Stimulated activated CD4-positive, alpha-beta T cell treated with anti-CD3 and anti-CD28 coated beads, Interleukin-1b, Interleukin-23, amount 100 ng/mL, for 4 hours (primary cell): Measurements from ENCODE around the gene RPAP2.
"Not testable (repeated sequence)": the region's sequence is repeated elsewhere in the genome, so short reads cannot be mapped to it uniquely, and the experiment has no call there.

Source experiments
- DNase-seq, 2 donors: peaks; one replicate each; pipeline ENCODE4 v3.0.0-alpha.2; 2020; ENCODE audit warnings: low read depth in 2 of 2

The RPAP2 gene

DNA sequence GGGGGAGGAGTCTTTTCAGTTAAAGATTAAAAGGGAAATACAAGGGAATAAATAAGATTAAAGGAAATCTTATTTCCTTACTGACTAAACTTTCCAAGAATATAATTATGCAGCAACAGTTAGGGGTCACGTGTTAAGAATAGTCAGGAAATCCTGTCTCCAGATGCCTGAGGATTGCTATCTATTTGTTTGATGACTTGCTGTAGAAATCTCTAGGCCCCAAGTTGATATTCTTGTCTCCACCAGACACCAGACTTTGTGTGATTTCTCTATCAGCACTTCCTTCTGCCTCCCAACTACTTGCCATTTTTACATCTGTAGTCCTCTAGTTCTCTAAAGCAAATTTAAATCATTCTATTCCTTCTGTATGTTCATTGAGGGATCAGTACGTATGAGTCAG is 77.5 kb downstream of the RPAP2 start:
- no peak for DNase-seq

DNA sequence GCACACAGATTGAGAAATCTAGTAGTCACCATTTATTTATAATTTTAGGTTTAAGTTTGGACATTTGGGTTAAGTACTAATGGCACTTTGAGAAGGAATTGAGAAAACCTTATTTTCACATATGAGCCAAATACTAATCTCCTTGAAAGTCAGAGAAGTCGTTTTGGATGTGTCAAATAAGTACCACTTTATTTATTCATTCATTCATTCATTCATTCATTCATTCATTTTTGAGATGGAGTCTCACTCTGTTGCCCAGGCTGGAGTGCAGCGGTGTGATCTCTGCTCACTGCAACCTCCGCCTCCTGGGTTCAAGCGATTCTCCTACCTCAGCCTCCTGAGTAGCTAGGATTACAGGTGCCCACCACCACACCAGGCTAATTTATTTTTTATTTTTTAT is 79.1 kb downstream of the RPAP2 start:
- DNase-seq: not testable (repeated sequence)

DNA sequence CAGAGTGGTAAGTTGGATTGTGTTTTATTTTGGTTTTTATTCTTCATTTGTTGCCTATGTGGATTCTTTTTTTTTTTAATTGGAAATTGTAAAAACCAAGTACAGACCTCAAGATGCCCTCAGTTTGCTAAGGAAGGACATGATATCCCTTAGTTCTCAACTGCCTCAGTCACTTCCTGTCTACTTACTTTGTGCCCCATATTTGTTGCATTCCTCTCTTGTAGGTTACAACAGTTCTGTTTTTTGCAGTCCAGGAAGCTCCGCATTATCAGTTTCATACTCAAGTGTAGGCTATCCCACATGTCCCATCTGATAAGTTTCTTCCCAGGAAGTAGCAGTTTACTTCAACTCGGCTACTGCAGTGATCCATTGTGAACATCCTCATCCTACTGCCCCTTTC is 82.0 kb downstream of the RPAP2 start:
- no peak for DNase-seq

DNA sequence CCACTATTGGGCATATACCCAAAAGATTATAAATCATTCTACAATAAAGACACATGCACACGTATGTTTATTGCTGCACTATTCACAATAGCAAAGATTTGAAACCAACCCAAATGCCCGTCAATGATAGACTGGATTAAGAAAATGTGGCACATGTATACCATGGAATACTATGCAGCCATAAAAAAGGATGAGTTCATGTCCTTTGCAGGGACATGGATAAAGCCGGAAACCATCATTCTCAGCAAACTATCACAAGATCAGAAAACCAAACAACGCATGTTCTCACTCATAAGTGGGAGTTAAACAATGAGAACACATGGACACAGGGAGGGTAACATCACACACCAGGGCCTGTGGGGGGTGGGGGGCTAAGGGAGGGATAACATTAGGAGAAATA is 95.1 kb downstream of the RPAP2 start:
- not testable (repeated sequence) for DNase-seq

DNA sequence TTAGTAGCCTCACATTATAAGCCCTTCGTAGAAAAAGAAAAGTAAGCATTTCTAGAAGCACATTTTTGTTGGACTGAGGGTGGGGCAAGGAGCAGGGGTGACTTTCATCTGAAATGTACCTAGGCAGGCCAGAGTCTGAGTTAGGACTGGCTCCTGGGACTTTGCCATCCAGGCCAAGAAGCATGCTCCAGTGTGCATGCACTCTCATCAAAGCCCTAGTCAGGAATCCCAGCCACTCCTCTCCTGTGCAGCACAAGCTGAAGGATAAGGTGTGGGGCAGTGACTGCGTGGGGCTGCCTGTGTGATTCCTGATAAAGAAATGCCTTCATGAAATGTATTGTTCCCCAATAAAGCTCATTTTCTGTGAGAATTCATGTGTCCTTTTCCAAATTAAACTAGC is 99.7 kb downstream of the RPAP2 start:
- DNase-seq: no peak

DNA sequence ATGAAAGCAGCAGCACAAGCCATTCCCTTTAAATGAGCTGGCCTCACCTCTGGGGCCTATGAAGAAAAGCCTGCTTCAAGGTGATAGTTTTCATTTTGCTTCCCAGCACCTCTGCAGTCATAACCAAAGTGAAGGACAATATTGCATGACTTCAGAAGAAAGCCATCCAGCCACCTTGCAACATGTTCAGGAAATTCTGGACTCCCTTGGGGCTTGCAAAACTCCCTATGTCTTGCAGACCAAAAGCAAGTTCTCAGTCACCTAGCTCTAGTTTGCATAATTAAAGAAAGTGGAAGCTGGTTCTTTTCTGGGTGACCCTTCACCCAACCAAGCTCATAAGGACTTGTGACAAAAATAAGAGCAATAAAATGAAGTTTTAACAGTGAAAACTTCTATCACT is 100.2 kb downstream of the RPAP2 start:
- DNase-seq: no peak

DNA sequence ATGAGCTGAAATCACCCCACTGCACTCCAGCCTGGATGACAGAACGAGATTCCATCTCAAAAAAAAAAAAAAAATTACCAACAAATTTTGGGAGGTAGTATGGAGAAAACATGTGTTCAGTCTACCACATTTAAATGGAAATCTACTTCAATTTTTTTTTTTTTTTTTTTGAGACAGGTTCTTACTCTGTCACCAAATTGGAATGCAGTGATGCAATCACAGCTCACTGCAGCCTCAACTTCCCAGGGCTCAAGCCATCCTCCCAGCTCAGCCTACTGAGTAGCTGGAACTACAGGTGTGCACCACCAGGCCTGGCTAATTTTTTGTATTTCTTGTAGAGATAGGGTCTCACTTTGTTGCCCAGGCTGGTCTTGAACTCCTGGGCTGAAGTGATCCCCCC is 105.8 kb downstream of the RPAP2 start:
- DNase-seq: no peak

DNA sequence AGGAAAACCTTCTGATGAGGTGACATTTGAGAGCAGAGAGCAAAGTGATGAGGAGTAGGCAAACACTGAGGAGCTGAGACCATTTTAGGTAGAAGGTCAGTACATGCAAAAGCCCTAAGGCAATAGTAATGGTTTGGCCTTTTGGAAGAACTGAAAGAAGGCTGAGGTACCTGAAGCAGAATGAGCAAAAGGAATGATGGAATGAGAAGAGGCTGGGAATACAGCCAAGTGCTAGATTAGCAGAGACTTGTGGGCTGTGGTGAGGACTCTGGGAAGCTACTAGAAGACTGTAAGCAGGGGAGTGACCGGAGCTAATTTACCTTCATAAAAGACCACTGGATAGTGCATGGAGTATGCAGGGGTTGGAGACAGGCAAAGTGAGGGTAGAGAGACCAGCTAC is 110.0 kb downstream of the RPAP2 start:
- no peak for DNase-seq

DNA sequence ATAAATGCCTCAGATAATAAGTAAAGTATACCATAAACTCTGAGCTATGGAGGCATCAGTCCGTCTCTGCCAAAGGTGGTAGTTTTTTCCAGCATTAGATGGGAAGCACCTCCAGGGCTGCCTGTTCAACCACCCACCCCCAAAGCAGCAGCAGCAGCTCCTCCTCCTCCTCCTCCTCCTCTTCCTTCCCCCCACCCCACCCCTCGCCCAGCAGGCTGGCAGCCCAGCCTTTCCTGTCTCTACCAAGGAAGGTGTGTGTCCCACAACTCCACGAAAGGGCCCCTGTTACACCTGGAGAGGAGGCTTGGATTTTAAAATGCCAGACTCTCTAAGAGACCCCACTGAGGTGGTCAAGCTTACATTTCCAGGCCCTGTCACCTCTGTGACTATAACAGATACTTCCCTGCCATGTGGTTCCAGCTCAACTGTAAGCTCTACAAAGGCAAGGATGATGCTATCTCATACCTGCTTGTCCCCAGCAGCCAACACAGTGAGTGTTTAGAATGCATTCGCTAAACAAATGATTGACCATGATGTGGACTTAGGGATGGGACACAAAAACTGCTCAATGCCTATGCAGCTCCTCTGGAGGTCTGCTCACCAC is 111.2 kb downstream of the RPAP2 start:
- no peak for DNase-seq

DNA sequence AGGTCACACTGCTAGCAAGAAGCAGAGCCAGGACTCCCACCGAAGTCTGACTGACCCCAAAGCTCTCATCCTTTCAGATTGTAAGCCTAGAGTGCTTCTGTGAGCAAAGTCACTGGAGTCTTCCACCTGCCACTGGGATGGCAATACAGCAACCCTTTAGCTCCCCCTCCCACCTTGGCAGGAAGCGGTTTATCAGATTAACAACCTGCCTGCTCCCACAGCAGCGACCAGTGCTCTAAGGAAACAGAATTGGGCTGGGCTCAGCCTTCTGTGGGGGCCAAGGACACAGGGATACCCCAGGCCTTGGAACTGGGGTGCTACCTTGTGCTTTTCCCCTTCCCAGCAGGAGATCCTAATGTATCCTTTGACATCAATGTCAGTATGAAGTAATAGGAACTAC is 111.8 kb downstream of the RPAP2 start:
- peak in 1 of 2 donors; percentile 15 for DNase-seq

DNA sequence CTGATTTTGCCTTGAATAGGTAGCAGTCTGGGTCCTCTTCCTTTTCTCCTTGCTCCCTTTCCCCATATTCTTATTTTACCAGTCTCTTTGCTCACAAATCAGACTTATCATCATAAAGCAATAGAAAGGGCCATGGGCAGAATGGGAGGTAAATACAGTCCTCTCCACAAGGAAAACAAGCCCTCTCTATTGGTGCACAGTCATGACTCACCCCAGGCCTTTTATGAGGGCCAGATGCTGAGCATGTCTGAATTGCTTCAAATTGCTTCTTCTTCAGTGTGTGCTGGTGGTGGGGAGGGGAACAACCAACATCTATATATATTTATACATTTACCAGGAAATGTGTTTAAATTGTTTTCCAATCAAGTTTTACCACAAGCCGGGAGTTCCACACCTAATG is 112.7 kb downstream of the RPAP2 start:
- DNase-seq: peak in 1 of 2 donors; percentile 5

DNA sequence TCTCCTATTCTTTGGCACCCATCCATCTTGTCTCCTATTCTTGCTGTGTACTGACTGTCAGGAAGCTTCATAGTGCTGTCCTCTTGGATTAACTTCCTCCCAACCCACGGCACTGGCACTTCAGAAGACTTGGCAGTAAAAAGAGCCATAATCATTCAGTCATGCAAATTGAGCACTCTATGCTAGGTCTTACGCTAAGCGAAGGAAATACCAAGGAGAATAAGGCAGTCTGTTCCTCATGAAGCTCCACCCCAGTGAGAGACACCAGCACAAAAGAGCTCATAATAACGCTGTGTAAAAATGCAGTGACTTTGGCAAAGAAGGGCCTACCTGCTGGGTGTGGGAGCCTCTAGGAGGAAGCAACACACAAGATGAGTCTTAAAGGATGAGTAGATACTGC is 120.8 kb downstream of the RPAP2 start:
- DNase-seq: no peak

DNA sequence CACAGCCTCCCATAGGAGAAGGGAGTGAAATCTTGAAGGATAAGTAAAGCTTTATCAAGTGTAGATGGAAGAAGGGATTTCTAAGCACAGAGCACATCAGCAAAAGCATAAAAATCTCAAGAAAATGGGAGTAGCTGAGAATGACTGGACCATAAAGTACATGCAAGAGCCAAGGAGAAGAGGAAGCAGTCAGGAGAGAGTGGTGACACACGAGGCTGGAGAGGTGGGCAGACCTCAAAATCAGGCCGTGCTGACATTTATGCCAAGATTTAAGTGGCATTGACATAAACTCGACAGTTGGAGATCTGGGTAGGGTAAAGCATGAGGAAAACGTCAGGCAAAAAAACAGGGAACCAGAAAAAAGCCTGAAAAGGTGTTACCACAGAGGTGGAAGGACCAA is 125.5 kb downstream of the RPAP2 start:
- no peak for DNase-seq

DNA sequence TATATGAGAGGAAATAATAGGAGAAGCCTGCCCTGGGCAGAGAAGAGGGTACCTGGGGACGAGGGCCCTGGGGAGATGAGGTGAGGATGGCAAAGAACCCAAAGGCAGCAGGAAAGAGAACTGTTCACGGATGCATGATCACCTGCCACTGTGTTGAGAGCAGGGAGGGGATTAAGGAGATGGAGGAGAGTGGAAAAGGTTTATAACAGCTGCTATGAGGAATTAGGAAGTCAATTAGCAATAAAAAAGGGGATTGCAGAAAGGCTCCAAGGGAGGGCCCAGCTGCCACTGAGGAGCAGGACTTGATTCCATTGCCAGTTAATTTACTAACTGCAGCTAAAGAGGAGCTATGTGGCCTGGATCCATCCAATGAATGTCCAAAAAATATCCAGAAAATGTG is 126.8 kb downstream of the RPAP2 start:
- DNase-seq: no peak

DNA sequence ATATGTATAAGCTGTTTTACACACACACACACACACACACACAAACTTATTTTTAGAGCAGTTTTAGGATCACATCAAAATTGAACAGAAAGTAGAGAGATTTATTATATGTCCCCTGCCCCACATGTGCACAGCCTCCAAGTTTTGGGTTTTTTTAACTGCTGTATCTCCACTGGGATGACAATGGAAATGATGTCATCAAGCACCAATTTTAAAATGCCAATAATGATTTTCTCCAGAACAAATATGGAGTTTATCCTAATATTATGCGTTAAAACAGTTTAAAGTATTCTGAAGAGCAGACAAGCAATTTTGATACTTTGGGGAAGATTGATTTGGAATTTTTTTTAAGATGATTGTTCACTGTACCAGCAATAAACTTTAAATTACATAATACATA is 131.2 kb downstream of the RPAP2 start:
- DNase-seq: no peak

DNA sequence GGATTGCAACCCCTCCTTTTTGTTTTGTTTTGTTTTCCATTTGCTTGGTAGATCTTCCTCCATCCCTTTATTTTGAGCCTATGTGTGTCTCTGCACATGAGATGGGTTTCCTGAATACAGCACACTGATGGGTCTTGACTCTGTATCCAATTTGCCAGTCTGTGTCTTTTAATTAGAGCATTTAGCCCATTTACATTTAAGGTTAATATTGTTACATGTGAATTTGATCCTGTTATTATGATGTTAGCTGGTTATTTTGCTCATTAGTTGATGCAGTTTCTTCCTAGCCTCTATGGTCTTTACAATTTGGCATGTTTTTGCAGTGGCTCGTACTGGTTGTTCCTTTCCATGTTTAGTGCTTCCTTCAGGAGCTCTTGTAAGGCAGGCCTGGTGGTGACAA is 135.7 kb downstream of the RPAP2 start:
- DNase-seq: not testable (repeated sequence)

DNA sequence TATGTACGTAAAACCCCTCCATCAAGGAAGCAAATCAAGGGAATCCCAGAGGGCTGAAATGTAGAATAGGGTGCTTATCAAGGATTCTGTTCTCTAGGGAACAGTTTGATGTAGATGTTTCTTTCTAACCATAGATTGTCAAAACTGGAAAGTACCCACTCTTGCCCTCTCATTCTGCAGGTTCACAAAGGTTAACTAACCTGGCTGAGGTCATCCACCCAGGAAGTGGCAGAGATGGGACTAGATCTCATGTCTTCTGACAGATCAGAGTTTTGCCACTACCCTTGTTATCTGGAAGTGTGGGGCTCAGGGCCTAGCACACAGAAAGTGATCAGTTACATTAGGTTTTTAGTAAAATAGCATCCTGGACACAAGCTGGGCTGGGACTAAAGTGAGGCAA is 140.4 kb downstream of the RPAP2 start:
- no peak for DNase-seq

DNA sequence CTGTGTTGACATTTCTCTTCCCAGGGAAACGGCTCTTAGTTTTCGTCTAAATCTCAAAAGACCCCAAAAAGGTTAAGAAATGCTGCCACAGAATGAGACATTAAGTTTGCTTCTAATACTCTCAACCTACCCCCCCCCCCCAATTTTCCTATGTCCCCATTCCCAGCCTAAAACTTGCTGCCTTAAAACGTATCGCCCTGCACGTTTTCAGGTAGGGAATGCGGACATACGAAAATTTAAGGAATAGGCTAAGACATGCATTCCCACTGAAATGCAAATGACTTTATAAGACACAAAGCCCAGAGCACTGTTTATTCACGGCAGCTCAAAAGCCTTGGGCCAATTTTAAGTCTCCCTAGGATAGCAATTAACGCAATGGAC is 142.4 kb downstream of the RPAP2 start:
- DNase-seq: no peak

DNA sequence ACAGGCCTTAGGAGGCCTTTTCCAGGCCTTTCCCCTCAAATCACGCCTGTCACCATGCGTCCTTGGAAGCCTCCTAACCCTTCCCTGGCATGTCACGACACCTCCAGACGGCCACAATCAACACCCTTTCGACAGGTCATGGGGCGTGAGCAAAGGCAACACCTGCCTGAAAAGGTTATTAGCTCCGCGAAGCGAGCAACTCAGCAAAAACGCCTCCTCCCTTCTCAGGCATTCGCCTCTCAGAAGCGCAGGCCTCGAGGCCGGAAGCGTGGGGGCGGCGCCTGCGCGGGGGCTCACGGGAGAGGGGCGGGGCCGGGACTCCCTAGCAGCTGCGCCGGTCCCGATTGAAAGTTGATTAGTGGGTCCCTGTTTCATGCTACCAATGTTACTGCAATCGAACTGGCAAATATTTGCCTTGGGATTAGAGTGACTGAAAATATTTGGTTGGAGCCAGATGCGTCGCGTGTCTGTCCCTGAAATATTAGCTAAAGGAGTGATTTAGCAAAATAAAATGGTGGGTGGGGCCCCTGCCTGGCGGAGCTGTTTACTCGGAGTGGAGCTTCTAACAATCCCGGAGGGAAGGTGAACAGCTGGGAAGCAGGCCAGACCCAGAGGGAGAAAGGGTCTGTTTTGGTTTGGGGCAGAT is 143.0 kb downstream of the RPAP2 start:
- no peak for DNase-seq

DNA sequence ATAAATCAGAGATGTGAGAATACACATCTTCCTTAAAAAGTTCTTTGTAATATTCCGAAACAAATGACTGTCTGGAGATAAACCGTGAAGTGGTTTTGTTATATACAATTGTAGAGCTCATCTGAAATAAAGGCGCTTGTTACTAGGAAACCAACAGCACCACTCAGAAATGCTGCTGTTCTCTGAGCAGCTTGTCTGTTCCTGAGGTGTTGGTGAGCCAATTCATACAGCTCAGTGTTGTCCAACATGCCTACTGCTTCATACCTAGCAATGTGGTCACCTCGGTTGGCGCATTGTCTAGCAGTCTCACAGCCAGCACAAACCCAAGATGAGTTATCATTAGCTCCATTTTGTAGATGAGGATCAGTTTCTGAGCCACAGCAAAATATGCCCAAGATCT is 143.5 kb downstream of the RPAP2 start:
- DNase-seq: no peak

DNA sequence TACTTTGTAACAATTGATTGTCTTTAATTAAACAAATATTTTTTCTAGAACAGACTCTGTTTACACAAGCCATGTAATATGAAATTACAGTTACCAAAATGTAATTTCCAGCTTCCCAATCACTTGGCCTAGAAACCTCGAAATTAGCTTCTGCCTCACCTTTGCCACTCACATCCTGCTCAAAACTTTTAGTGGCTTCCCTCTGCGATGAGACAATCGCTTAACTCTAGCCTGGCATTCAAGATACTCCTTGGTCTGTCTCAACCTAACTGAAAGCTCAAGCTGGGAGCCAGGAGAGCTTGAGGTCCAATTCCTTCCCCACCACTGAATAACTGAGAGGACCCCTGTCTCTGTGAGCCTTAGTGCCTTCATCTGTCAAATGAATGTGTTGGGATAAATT is 145.0 kb downstream of the RPAP2 start:
- DNase-seq: no peak

DNA sequence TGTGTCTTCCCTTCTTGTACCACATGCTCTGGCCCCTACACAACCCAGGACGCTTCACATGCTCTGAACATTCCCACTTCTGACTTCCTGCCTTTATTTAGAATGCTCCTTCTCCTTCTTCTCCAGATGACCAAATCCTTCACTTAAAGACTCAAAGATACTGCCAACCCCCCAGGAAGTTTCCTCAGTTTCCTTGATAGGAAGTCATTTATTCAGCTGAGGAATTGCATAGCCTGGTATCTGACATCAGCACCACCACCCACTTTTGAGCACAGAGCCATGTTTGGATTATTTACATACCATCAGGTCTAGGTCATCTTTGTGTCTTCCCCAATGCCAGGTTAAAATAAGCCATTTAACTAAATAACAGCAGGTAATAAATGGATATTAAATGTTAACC is 145.5 kb downstream of the RPAP2 start:
- no peak for DNase-seq

DNA sequence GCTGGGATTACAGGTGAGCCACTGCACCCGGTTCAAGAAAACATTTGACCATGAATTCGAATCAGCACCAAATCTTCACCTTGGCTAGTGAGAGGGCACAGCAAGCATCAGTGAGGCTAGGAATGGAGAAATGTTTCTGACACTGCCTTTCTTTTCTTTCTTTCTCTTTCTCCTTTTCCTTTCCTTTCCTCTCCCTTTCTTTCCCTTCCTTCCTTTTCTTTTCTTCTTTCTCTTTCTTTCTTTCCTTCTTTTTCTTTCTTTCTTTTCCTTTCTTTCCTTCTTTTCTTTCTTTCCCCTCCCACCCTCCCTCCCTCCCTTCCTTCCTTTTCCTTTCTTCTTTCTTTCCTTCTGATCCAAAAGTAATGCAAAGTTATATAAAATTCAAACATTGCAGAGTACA is 147.0 kb downstream of the RPAP2 start:
- no peak for DNase-seq

DNA sequence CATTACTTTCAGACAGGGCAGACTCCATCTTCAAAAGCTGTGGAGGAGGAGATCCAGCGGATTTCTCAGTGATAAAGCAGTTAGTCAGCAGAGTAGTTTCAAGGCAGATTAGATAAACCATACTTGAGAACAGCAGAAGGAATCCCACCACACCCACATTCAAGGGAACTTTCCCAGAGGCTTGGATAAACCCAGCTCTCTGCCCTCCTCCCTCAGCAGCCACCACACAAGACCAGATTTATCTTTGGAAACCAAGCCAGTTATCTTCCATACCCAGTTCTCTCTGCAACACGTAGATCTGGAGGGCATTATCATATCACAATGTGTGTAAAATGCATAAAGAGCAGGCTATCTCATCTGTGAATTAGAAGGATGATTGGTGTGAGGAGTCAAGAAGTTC is 147.7 kb downstream of the RPAP2 start:
- no peak for DNase-seq
